ENCODE results near the gene PSMB3. TPM values are rescaled to one million over a fixed set of nuclear protein-coding genes. Genes with fewer than 3 reads are reported as not detected.

The PSMB3 gene
- total and polyA plus RNA-seq, 9 of the 15 experiments (the other 6 are each of a cell fraction or from before 2014, with no cell fraction given), result 460 to 2,775 (median 574) TPM

- TF ChIP-seq RNF219 (CRISPR knock-in tag; IDR thresholded peaks at IDR 0.05) (no peak), RBM34 (IDR thresholded peaks at IDR 0.05; ENCODE audit: borderline replicate concordance, insufficient read depth, low read length) (no peak), SNIP1 (IDR thresholded peaks at IDR 0.05; ENCODE audit: low read depth) (peak; percentile 80; the same call in 1 of the 2 replicates), CTBP1 (IDR thresholded peaks at IDR 0.05; ENCODE audit: borderline replicate concordance) (no peak), ZNF696 (CRISPR knock-in tag; conservative IDR thresholded peaks at IDR 0.05) (no peak), NR2C2 (CRISPR knock-in tag; IDR thresholded peaks at IDR 0.05) (peak; percentile 71), NR2C2 (tag; IDR thresholded peaks at IDR 0.05) (peak; percentile 93), BHLHE40 (IDR thresholded peaks at IDR 0.05; ENCODE audit: low read length) (peak; percentile 84), PRPF4 (IDR thresholded peaks at IDR 0.05; ENCODE audit: insufficient read depth, low read depth, low read length, poor library complexity, severe bottlenecking) (no peak), MEF2A (IDR thresholded peaks at IDR 0.05; ENCODE audit: control insufficient read depth, low read depth, low read length) (no peak), TCFL5 (CRISPR knock-in tag; conservative IDR thresholded peaks at IDR 0.05) (no peak), STAT6 (CRISPR knock-in tag; IDR thresholded peaks at IDR 0.05) (no peak), FOXK1 (CRISPR knock-in tag; IDR thresholded peaks at IDR 0.05; ENCODE audit: borderline replicate concordance) (no peak; the same call in 1 of the 2 replicates), ZSCAN29 (IDR thresholded peaks at IDR 0.05) (no peak), ZNF511 (CRISPR knock-in tag; IDR thresholded peaks at IDR 0.05) (no peak), ZNF347 (CRISPR knock-in tag; IDR thresholded peaks at IDR 0.05; ENCODE audit: low read depth) (no peak), USF2 (CRISPR knock-in tag; IDR thresholded peaks at IDR 0.05) (peak; percentile 81)
Measured at GRCh38 chr17:38752308-38753070, at the start of gene PSMB3 (continued).

All from K562 (cell line).